Natural killer cell treated with Interleukin-12 subunit alpha and Interleukin-12 subunit beta and Interleukin-15 and Interleukin-18, amount 100 ng/mL, for 72 hours (primary cell): ENCODE results near the gene DOC2A. TPM values are rescaled to one million over a fixed set of nuclear protein-coding genes. Genes with fewer than 3 reads are reported as not detected.

Source experiments
- ATAC-seq, 2 donors: fragments of 150-1000 bp; cut with Tn5 transposase in 1 of 2; sonication (Bioruptor Pico), chemical (Tn5 transposase) in 1 of 2; 2 replicates each; pipeline ENCODE4 v1.10.0; 2021
- DNase-seq: peaks from one replicate; pipeline ENCODE4 v3.0.0; 2022; ENCODE audit warnings: low spot score
- H3K27ac Mint-ChIP-seq, 2 donors: 1 replicate in 1 of 2; 2 replicates in 1 of 2; pipeline ENCODE4 v1.8.0; 2022; ENCODE audit warnings: mixed read lengths in 2 of 2, mild to moderate bottlenecking in 1 of 2, moderate library complexity in 1 of 2
- H3K27me3 Mint-ChIP-seq, 2 donors: 1 replicate in 1 of 2; 2 replicates in 1 of 2; pipeline ENCODE4 v1.8.0; 2022; ENCODE audit warnings: mixed read lengths in 2 of 2
- H3K36me3 Mint-ChIP-seq: one replicate; pipeline ENCODE4 v1.8.0; 2022; ENCODE audit warnings: mixed read lengths
- H3K4me1 Mint-ChIP-seq, 2 donors: 1 replicate in 1 of 2; 2 replicates in 1 of 2; pipeline ENCODE4 v1.8.0; 2022; ENCODE audit warnings: low read depth in 2 of 2, mixed read lengths in 2 of 2, mild to moderate bottlenecking in 1 of 2
- H3K4me3 Mint-ChIP-seq: one replicate; pipeline ENCODE4 v1.8.0; 2022; ENCODE audit warnings: mixed read lengths
- H3K9me3 Mint-ChIP-seq: 2 replicates; pipeline ENCODE4 v1.8.0; 2022; ENCODE audit warnings: mixed read lengths
- total RNA-seq, 2 donors: library from RNA; stranded (reverse); gene quantifications; one replicate each; pipeline ENCODE4 v1.2.3, GENCODE V29; 2022

Gene DOC2A
- total RNA-seq, 2 donors from 2014 or later = not detected

DNA sequence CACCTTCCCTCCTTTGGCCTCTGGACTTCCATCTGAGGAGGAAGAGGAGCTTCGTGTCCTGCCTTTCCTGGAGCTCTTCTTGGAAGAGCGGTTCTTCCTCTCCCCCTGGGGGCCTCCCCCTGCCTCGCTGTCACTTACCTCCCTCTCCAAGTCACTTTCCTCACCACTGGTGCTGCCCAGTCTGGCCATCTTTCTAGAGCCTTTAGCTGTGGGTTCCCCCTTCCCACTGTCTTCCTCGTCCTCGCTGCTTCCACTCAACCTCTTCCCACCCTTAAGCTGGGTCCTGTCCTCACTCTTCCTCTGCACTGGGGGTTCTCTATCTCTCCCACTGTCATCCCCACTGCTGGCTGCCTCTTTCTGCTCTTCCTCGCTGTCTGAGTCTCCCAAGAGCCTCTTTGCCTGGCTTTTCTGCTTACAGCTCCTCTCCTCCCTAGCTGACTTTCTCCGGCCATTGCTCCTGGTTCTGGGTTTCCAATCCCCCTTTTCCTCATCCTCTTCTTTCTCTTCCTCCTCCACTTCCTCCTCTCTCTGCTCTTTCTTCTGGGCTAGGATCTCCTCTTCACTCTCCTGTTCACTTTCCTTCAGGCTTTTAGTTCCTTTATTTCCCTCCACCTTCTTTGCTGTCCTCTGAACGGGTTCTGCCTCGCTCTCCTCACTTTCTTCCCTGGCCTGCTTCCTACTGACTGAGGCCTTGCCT lies 16.8 kb downstream of the DOC2A start:
- Mint-ChIP-seq H3K27me3 (no peaks in the 10 kb centered on the region), H3K4me3 (peak overlapping the region; percentile 97), H3K36me3 (peaks cover 2% of the 10 kb centered on the region)

DNA sequence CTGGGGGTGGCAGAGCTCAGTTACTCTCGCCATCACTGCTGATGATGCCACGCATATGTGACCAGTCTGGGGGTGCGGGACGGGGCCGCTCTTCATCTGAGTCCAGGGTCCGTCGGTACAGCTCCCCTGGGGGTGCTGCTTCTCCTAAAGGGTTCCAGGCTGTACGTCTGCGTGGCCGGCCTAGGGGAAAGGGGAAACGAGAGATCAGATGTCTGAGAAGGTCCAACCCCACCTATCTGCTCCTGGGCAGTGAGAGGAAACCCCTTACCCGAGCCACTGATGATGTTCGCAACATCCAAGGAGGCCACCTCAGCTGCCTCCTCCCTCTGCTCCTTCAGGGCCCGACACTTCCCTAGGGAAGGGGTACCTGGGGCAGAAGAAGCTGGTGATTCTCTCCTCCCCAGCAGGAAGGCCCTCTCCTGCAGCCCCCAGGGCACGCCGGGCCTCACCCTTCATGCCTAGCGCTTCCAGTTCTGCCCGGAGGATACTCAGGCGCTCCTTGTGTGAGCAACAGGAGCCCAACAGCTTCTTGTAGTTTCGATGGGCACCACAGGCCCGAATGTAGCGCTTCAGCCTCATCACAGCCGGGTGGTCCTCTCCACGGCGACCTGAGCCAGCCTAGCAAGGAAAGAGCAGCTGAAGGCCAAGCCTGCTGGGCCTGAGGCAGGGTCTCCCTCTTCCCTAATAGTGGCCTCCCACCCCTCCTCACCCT lies 17.5 kb downstream of the DOC2A start:
- no peaks in the 10 kb centered on the region for H3K27me3 Mint-ChIP-seq
- H3K9me3 Mint-ChIP-seq = no peaks in the 10 kb centered on the region
- H3K4me1 Mint-ChIP-seq = peaks cover 29 to 31% of the 10 kb centered on the region in 2 donors
- no peak overlapping the region for H3K4me3 Mint-ChIP-seq
- DNase-seq (peak; percentile 53), ATAC-seq (no peak)
- H3K27ac Mint-ChIP-seq = peak overlapping the region; percentile 96 to 98
- peaks cover 6% of the 10 kb centered on the region for H3K36me3 Mint-ChIP-seq

More for the DNA sequence above, 16.8 kb downstream of the DOC2A start:
- no peak for ATAC-seq
- Mint-ChIP-seq H3K4me1 (peaks cover 27 to 36% of the 10 kb centered on the region in 2 donors), H3K27ac (peak overlapping the region; percentile 96 to 98), H3K9me3 (no peaks in the 10 kb centered on the region)
- DNase-seq = peak; percentile 51

- H3K36me3 Mint-ChIP-seq = peaks cover 6% of the 10 kb centered on the region
- H3K27ac Mint-ChIP-seq = peak overlapping the region in 1 of 2 donors; percentile 61
- no peak overlapping the region for H3K4me3 Mint-ChIP-seq
Observed at GRCh38 chr16:29992344-29992967, 18.4 kb downstream of the DOC2A start.

DNA sequence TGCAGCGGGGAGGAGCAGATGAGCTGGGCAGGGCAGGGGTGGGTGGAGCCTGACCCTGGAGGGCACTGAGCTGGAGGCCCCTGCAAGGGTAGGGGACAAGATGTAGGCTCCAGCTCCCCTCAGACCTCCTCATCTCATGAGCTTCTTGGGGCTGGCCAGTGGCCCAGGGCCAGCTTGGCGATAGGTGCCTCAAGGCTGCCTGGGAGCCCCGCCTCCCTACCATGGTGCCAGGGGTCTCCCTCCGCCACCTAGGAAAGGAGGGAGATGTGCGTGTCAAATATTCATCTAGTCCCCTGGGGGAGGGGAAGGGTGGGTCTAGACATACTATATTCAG lies 19.3 kb downstream of the DOC2A start:
- DNase-seq (no peak), ATAC-seq (no peak)
- Mint-ChIP-seq H3K4me3 (no peak overlapping the region), H3K27me3 (no peaks in the 10 kb centered on the region), H3K27ac (no peak overlapping the region), H3K9me3 (no peaks in the 10 kb centered on the region), H3K4me1 (peaks cover 22 to 24% of the 10 kb centered on the region in 2 donors), H3K36me3 (peaks cover 6% of the 10 kb centered on the region)

More at GRCh38 chr16:29992344-29992967, 18.4 kb downstream of the DOC2A start:
- ATAC-seq (no peak), DNase-seq (no peak)
- Mint-ChIP-seq H3K4me1 (peaks cover 27 to 29% of the 10 kb centered on the region in 2 donors), H3K9me3 (no peaks in the 10 kb centered on the region), H3K27me3 (no peaks in the 10 kb centered on the region)

DNA sequence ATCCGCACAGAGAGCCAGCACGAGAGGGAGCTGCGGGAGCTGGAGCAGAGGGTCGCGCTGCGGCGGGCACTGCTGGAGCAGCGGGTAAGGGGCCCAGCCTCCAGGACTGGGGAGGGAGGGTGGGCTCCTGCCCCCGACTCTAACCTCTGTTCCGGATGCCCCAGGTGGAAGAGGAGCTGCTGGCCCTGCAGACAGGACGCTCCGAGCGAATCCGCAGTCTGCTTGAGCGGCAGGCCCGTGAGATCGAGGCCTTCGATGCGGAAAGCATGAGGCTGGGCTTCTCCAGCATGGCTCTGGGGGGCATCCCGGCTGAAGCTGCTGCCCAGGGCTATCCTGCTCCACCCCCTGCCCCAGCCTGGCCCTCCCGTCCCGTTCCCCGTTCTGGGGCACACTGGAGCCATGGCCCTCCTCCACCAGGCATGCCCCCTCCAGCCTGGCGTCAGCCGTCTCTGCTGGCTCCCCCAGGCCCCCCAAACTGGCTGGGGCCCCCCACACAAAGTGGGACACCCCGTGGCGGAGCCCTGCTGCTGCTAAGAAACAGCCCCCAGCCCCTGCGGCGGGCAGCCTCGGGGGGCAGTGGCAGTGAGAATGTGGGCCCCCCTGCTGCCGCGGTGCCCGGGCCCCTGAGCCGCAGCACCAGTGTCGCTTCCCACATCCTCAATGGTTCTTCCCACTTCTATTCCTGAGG lies 19.8 kb downstream of the DOC2A start:
- no peak overlapping the region for H3K27ac Mint-ChIP-seq
- no peak for ATAC-seq

DNA sequence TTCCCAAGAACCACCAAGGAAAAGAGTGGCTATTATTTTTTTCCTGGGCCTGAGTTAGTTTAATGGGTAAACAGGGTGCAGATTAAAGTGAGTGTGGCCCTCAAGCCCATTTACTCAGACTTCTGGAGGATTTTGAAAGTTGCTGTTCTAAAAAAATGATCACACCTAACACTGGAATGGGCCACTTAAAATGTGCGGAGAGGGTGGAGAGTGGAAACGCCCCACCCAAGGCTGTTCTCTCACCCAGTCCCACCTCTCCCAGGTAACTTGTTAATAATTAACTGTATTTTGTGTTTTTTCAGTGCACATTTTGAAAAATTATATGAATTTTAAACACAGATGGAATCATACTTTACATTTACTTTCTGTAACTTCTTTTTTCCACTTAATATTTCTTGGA lies 20.8 kb downstream of the DOC2A start:
- peaks cover 13 to 18% of the 10 kb centered on the region in 2 donors for H3K4me1 Mint-ChIP-seq
- H3K4me3 Mint-ChIP-seq = no peak overlapping the region
- no peak overlapping the region for H3K27ac Mint-ChIP-seq

More for the DNA sequence above, 19.8 kb downstream of the DOC2A start:
- no peak for DNase-seq
- Mint-ChIP-seq H3K4me3 (no peak overlapping the region), H3K27me3 (no peaks in the 10 kb centered on the region), H3K9me3 (no peaks in the 10 kb centered on the region), H3K4me1 (peaks cover 17 to 19% of the 10 kb centered on the region in 2 donors), H3K36me3 (peaks cover 7% of the 10 kb centered on the region)

GRCh38 chr16:29989111-29989858 lies 21.5 kb downstream of the DOC2A start:
- H3K27ac Mint-ChIP-seq = peak overlapping the region in 1 of 2 donors; percentile 8
- H3K27me3 Mint-ChIP-seq = no peaks in the 10 kb centered on the region
- H3K4me1 Mint-ChIP-seq = peaks cover 5 to 10% of the 10 kb centered on the region in 2 donors
- H3K4me3 Mint-ChIP-seq = no peak overlapping the region
- H3K36me3 Mint-ChIP-seq = peaks cover 12% of the 10 kb centered on the region
- ATAC-seq (no peak), DNase-seq (no peak)
- no peaks in the 10 kb centered on the region for H3K9me3 Mint-ChIP-seq

More for the DNA sequence above, 20.8 kb downstream of the DOC2A start:
- ATAC-seq (no peak), DNase-seq (no peak)
- Mint-ChIP-seq H3K36me3 (peaks cover 12% of the 10 kb centered on the region), H3K9me3 (no peaks in the 10 kb centered on the region), H3K27me3 (no peaks in the 10 kb centered on the region)

- ATAC-seq (no peak), DNase-seq (no peak)
- peaks cover 3 to 5% of the 10 kb centered on the region in 2 donors for H3K4me1 Mint-ChIP-seq
- H3K4me3 Mint-ChIP-seq = no peak overlapping the region
- H3K36me3 Mint-ChIP-seq = peaks cover 16% of the 10 kb centered on the region
- no peaks in the 10 kb centered on the region for H3K9me3 Mint-ChIP-seq
- no peaks in the 10 kb centered on the region for H3K27me3 Mint-ChIP-seq
- peak overlapping the region in 1 of 2 donors; percentile 8 for H3K27ac Mint-ChIP-seq
Observed at GRCh38 chr16:29988346-29989075, 22.3 kb downstream of the DOC2A start.

DNA sequence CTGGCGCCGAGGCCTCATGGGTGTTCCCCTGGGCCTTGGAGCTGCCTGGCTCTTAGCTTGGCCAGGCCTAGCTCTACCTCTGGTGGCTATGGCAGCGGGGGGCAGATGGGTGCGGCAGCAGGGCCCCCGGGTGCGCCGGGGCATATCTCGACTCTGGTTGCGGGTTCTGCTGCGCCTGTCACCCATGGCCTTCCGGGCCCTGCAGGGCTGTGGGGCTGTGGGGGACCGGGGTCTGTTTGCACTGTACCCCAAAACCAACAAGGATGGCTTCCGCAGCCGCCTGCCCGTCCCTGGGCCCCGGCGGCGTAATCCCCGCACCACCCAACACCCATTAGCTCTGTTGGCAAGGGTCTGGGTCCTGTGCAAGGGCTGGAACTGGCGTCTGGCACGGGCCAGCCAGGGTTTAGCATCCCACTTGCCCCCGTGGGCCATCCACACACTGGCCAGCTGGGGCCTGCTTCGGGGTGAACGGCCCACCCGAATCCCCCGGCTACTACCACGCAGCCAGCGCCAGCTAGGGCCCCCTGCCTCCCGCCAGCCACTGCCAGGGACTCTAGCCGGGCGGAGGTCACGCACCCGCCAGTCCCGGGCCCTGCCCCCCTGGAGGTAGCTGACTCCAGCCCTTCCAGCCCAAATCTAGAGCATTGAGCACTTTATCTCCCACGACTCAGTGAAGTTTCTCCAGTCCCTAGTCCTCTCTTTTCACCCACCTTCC lies 23.3 kb downstream of the DOC2A start:
- Mint-ChIP-seq H3K36me3 (peaks cover 18% of the 10 kb centered on the region), H3K4me3 (no peak overlapping the region), H3K27ac (no peak overlapping the region), H3K9me3 (no peaks in the 10 kb centered on the region), H3K4me1 (peaks cover 3 to 5% of the 10 kb centered on the region in 2 donors), H3K27me3 (no peaks in the 10 kb centered on the region)
- peak in 1 of 2 donors; percentile 12 for ATAC-seq
- no peak for DNase-seq

- H3K27ac Mint-ChIP-seq = no peak overlapping the region
- H3K36me3 Mint-ChIP-seq = peaks cover 18% of the 10 kb centered on the region
- no peak for DNase-seq
- no peak overlapping the region for H3K4me3 Mint-ChIP-seq
- H3K4me1 Mint-ChIP-seq = peaks cover 3 to 5% of the 10 kb centered on the region in 2 donors
- H3K27me3 Mint-ChIP-seq = no peaks in the 10 kb centered on the region
- no peak for ATAC-seq
- H3K9me3 Mint-ChIP-seq = no peaks in the 10 kb centered on the region
Observed at GRCh38 chr16:29986931-29987330, 23.9 kb downstream of the DOC2A start.

DNA sequence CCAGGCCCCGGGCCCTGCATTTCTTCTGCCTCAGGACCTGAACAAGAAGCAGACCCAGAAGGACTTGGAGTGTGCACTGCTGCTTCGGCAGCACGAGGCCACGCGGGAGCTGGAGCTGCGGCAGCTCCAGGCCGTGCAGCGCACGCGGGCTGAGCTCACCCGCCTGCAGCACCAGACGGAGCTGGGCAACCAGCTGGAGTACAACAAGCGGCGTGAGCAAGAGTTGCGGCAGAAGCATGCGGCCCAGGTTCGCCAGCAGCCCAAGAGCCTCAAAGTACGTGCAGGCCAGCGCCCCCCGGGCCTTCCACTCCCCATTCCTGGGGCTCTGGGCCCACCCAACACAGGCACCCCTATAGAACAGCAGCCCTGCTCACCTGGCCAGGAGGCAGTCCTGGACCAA lies 24.6 kb downstream of the DOC2A start:
- no peaks in the 10 kb centered on the region for H3K9me3 Mint-ChIP-seq
- DNase-seq (no peak), ATAC-seq (no peak)
- no peak overlapping the region for H3K27ac Mint-ChIP-seq
- H3K36me3 Mint-ChIP-seq = peaks cover 18% of the 10 kb centered on the region
- H3K4me1 Mint-ChIP-seq = peaks cover 3 to 5% of the 10 kb centered on the region in 2 donors
- no peak overlapping the region for H3K4me3 Mint-ChIP-seq
- no peaks in the 10 kb centered on the region for H3K27me3 Mint-ChIP-seq

- peak; percentile 34 for DNase-seq
- no peak overlapping the region for H3K27ac Mint-ChIP-seq
- H3K4me1 Mint-ChIP-seq = peaks cover 3 to 5% of the 10 kb centered on the region in 2 donors
- no peak overlapping the region for H3K4me3 Mint-ChIP-seq
- H3K36me3 Mint-ChIP-seq = peaks cover 21% of the 10 kb centered on the region
- no peak for ATAC-seq
- H3K9me3 Mint-ChIP-seq = no peaks in the 10 kb centered on the region
- H3K27me3 Mint-ChIP-seq = no peaks in the 10 kb centered on the region
Observed at GRCh38 chr16:29985271-29985811, 25.5 kb downstream of the DOC2A start.
